GM23248 (cell line): ENCODE results near the gene PLGLB1. TPM values are rescaled to one million over a fixed set of nuclear protein-coding genes. Genes with fewer than 3 reads are reported as not detected.
"Not testable (repeated sequence)": the region's sequence is repeated elsewhere in the genome, so short reads cannot be mapped to it uniquely, and the experiment has no call there.

ENCODE experiments used
- DNase-seq: peaks from one replicate; pipeline ENCODE4 v3.0.0-alpha.2; 2015
- H2AFZ ChIP-seq: fragments of 200-600 bp; sonication (generic); 2 replicates; pipeline ENCODE4 v1.6.1; 2016; ENCODE audit warnings: antibody characterized with exemption
- H3F3A ChIP-seq: fragments of 200-600 bp; sonication (generic); 2 replicates; pipeline ENCODE4 v1.6.1; 2016; ENCODE audit warnings: mild to moderate bottlenecking, antibody characterized with exemption, mixed run types; ENCODE audit not compliant: insufficient read depth
- H3K27ac ChIP-seq: fragments of 200-600 bp; sonication (generic); 2 replicates; pipeline ENCODE4 v1.5.1; 2016; ENCODE audit warnings: mild to moderate bottlenecking
- H3K27me3 ChIP-seq: fragments of 200-600 bp; sonication (generic); replicated peaks from 2 replicates; pipeline ENCODE4 v1.6.1; 2016; ENCODE audit warnings: mild to moderate bottlenecking; ENCODE audit not compliant: insufficient read depth
- H3K36me3 ChIP-seq: fragments of 200-600 bp; sonication (generic); 2 replicates; pipeline ENCODE4 v1.6.1; 2016; ENCODE audit warnings: low read depth, mild to moderate bottlenecking
- H3K4me1 ChIP-seq: fragments of 200-600 bp; sonication (generic); 2 replicates; pipeline ENCODE4 v1.6.1; 2016; ENCODE audit warnings: mild to moderate bottlenecking; ENCODE audit not compliant: insufficient read depth
- H3K4me2 ChIP-seq: fragments of 200-600 bp; sonication (generic); one replicate; pipeline ENCODE4 v1.6.1; 2016; ENCODE audit warnings: mild to moderate bottlenecking; ENCODE audit not compliant: unreplicated experiment
- H3K4me3 ChIP-seq: fragments of 200-600 bp; sonication (generic); 2 replicates; pipeline ENCODE4 v1.5.1; 2016; ENCODE audit warnings: mild to moderate bottlenecking
- H3K79me2 ChIP-seq: fragments of 200-600 bp; sonication (generic); 2 replicates; pipeline ENCODE4 v1.6.1; 2016; ENCODE audit warnings: mild to moderate bottlenecking; ENCODE audit not compliant: insufficient read depth
- H3K9ac ChIP-seq: fragments of 200-600 bp; sonication (generic); 2 replicates; pipeline ENCODE4 v1.6.1; 2016; ENCODE audit warnings: mild to moderate bottlenecking
- H3K9me2 ChIP-seq: fragments of 200-600 bp; sonication (generic); 2 replicates; pipeline ENCODE4 v1.6.1; 2016; ENCODE audit warnings: mixed run types, mild to moderate bottlenecking, moderate library complexity; ENCODE audit not compliant: insufficient read depth
- H3K9me3 ChIP-seq: fragments of 200-600 bp; sonication (generic); one replicate; pipeline ENCODE4 v1.6.1; 2017; ENCODE audit warnings: low read depth
- H4K20me1 ChIP-seq: fragments of 200-600 bp; sonication (generic); 2 replicates; pipeline ENCODE4 v1.6.0; 2016; ENCODE audit not compliant: insufficient read depth
- WGBS, 2 experiments: methylation state at CpG; one replicate each; pipeline ENCODE4 v1.1.6; 2015 to 2017; ENCODE audit warnings: low lambda C conversion rate in 2 of 2, low coverage in 1 of 2; ENCODE audit errors: missing lambda C conversion rate in 2 of 2; 5-methylcytosine and 5-hydroxymethylcytosine counted together
- in situ Hi-C: fragments of 300-500 bp; cut with MboI; formaldehyde crosslinking; loops from 2 replicates; pipeline ENCODE4 v1.15.0; 2020
- polyA plus RNA-seq: library from polyadenylated mRNA; unstranded; fragments of >200 nt; fragmentation: Nextera tagmentation; extraction: Ambion mirVana; gene quantifications from 2 replicates; pipeline ENCODE4 v1.2.1, GENCODE V29; 2016
- total RNA-seq: library from RNA; depleted of rRNA; stranded (reverse); fragments of >200 nt; shearing (Covaris generic); gene quantifications from 2 replicates; pipeline ENCODE4 v1.2.3, GENCODE V29; 2014

Gene PLGLB1
- total and polyA plus RNA-seq, 2 experiments from 2014 or later = 0.22 to 0.46 TPM

DNA sequence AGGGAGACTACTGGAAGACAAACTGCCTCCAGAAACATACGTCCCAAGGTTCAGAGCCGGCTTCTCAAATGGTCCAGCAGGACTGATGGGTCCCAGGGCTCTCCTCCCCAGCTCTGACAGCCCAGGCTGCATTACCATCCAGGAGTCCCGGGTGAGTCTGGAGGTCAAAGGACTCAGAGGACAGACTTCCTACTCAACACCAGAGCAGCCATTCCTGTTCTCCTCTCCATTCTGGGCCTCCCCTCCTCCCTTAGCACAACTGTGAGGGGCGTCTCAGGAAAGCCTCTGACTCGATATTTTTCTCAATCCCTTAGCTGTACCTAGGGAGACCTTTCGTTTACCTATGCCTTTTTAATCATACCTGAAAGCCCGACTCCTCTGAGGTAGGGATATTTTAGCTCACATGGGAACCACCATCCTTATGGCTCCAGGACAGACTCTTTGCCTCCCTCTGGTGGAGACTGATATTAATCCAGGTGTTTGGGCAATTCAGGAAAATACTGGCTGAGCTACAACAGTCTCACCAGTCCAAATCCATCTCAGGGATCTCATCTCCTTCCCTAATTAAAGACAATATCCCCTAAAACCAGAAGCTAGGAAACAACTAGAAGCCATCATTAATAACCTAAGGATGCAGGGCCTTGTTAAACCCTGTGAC lies 19.8 kb upstream of the PLGLB1 start:
- H3K36me3 ChIP-seq, H3K4me2 ChIP-seq, H2AFZ ChIP-seq, H3F3A ChIP-seq, H3K4me1 ChIP-seq, H3K9ac ChIP-seq, DNase-seq, H3K79me2 ChIP-seq, H3K4me3 ChIP-seq, H3K27ac ChIP-seq, in situ Hi-C loops, H3K27me3 ChIP-seq, H3K9me2 ChIP-seq, H4K20me1 ChIP-seq, H3K9me3 ChIP-seq: not testable (repeated sequence)
- WGBS, 2 experiments = no CpG with 5 or more reads among the region's 7 CpGs

DNA sequence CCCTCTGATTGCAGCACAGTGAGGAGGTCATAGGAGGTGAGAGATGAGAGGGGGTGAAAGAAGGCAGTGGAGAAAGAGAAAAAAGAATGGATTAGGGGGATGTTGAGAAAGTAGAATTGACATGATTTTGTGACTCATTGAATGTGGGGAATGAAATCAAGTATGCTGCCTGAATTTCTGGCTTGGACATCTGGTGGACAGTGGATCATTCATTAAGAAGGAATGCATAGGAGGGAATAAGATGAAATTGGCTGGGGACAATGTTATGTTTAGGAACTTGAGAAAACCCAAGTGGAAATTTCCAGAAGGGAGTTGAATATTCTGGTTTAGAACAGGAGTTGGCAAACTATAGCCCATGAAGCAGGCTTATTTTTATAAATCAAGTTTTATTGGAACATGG lies 7.0 kb upstream of the PLGLB1 start:
- H3K9me3 ChIP-seq, H3F3A ChIP-seq, H3K9me2 ChIP-seq, H3K4me2 ChIP-seq, H3K36me3 ChIP-seq, H2AFZ ChIP-seq, H3K4me1 ChIP-seq, H4K20me1 ChIP-seq, H3K9ac ChIP-seq, H3K4me3 ChIP-seq, DNase-seq, H3K79me2 ChIP-seq, H3K27ac ChIP-seq, H3K27me3 ChIP-seq, in situ Hi-C loops: not testable (repeated sequence)

DNA sequence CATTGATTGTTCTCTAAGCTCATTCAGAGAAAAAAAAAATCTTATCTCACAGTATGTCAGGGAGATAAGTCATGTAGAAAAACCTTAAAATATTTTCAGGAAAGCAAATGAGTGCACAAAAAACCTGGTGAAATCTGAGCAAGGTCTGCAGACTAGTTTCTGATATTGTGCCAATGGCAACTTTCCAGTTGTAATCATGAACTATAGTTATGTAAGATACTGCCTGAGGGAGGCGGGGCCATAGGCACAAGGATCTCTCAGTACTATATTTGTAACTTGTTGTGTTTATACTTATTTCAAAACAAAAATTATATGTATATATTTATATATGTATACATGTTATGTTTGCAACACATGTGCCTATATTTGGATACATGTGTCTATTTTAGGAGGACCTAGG lies 5.2 kb upstream of the PLGLB1 start:
- WGBS, 2 experiments = no CpG with 5 or more reads among the region's 1 CpG
- H3K4me1 ChIP-seq, H3K4me2 ChIP-seq, H3K4me3 ChIP-seq, H3K79me2 ChIP-seq, H3K36me3 ChIP-seq, DNase-seq, H3K27ac ChIP-seq, H3F3A ChIP-seq, H4K20me1 ChIP-seq, H2AFZ ChIP-seq, in situ Hi-C loops, H3K9ac ChIP-seq, H3K27me3 ChIP-seq, H3K9me3 ChIP-seq, H3K9me2 ChIP-seq: not testable (repeated sequence)

DNA sequence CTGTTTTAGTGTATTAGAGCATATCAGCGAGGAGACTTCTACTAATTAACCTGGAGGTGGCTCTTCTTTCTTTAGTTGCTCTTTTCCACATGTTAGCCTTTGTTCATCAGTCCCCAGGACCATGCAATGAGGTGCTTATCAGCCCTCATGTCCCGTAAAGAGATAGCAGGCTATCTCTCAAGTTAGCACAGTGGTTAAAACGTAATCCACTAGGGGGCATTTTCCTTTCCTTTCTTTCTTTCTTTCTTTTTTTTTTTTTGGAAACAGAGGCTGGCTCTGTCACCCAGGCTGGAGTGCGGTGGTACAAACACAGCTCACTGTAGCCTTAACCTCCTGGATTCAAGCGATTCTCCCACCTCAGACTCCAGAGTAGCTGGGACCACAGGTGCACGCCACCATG lies 4.3 kb upstream of the PLGLB1 start:
- not testable (repeated sequence) for H4K20me1 ChIP-seq
- WGBS, 2 experiments = 65 to 100% methylated on average over 1 to 6 of the region's 6 CpGs

DNA sequence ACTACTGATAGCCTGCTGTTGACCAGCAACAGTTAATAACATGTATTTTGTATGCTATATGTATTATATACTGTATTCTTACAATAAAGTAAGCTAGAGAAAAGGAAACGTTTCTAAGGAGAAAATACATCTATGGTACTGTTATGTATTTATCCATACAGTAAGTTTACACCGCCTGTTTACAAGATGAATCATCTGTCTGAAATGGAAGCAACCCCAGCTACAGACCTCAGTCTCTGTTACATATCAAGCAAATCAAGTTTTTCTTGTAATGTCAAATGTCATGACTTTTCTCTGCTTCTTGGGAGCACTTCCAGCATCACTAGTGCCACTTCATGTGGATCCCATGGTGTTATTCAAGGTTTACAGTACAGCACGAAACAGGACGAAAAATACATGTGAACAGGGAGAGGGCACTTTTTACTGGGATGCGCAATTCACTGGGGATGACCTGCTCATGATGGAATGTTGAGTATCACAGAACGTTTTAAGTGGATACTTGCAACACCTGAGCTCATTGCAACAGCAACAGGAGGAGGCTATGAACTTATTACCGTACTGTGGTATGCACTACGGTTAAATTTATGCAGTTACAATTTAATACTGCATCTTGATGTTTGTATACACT lies 2.5 kb upstream of the PLGLB1 start:
- H3K4me2 ChIP-seq, H3F3A ChIP-seq, H3K36me3 ChIP-seq, DNase-seq, H2AFZ ChIP-seq, H3K79me2 ChIP-seq, H4K20me1 ChIP-seq, H3K27me3 ChIP-seq, H3K9me2 ChIP-seq, H3K4me1 ChIP-seq, H3K9me3 ChIP-seq, H3K9ac ChIP-seq, H3K27ac ChIP-seq, H3K4me3 ChIP-seq, in situ Hi-C loops: not testable (repeated sequence)
- WGBS, 2 experiments = 67 to 69% methylated on average over 5 of the region's 8 CpGs

More for the DNA sequence above, 4.3 kb upstream of the PLGLB1 start:
- H3K9ac ChIP-seq, H3K27ac ChIP-seq, H3K4me1 ChIP-seq, in situ Hi-C loops, H3K9me2 ChIP-seq, H3K27me3 ChIP-seq, H3K4me2 ChIP-seq, H3K4me3 ChIP-seq, DNase-seq, H3K79me2 ChIP-seq, H2AFZ ChIP-seq, H3K36me3 ChIP-seq, H3K9me3 ChIP-seq, H3F3A ChIP-seq: not testable (repeated sequence)

GRCh38 chr2:87021043-87021442 lies 601 bp downstream of the PLGLB1 start:
- H3K27me3 ChIP-seq, H3K4me2 ChIP-seq, H3K79me2 ChIP-seq, H2AFZ ChIP-seq, H4K20me1 ChIP-seq, H3F3A ChIP-seq, DNase-seq, in situ Hi-C loops, H3K4me1 ChIP-seq, H3K9ac ChIP-seq, H3K27ac ChIP-seq, H3K4me3 ChIP-seq, H3K36me3 ChIP-seq, H3K9me3 ChIP-seq, H3K9me2 ChIP-seq: not testable (repeated sequence)
- WGBS, 2 experiments = no CpG with 5 or more reads among the region's 8 CpGs

DNA sequence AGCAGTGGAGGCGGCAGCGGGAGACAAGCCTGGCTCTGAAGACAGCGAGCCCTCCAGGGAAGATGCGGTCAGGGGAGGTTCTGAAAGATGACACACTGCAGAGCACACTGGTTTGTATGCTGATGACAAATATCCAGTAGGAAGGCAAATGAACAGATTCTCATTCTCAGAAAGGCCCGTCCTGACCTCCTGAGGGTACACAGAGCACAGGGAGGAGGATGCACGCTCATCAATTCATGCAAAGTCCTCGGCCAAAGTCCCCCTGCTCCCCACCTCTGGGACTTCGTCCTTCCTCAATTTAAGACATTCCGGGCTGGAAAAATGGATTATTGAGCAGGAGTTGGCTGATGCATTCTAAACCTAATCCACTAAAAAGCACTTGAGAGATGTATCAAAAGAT lies 2.6 kb downstream of the PLGLB1 start:
- DNase-seq, H3K27me3 ChIP-seq, H4K20me1 ChIP-seq, H3K79me2 ChIP-seq, H3F3A ChIP-seq, H3K4me1 ChIP-seq, H3K4me2 ChIP-seq, H3K36me3 ChIP-seq, H3K27ac ChIP-seq, H2AFZ ChIP-seq, in situ Hi-C loops, H3K9me3 ChIP-seq, H3K9me2 ChIP-seq, H3K9ac ChIP-seq, H3K4me3 ChIP-seq: not testable (repeated sequence)
- 98 to 100% methylated on average over 1 to 6 of the region's 9 CpGs for WGBS, 2 experiments
